Iris pigment epithelial cell (primary cell): ENCODE measurements around the gene ATP11A.
A peak's percentile ranks its signal among the peaks of the same experiment; 100 is the strongest.

Experiments
- DNase-seq: peaks from one replicate; pipeline ENCODE4 v3.0.0-alpha.2; 2011; ENCODE audit warnings: low read depth

The ATP11A gene

GRCh38 chr13:112931028-112931934 lies 241.4 kb downstream of the ATP11A start:
- peak; percentile 76 for DNase-seq

DNA sequence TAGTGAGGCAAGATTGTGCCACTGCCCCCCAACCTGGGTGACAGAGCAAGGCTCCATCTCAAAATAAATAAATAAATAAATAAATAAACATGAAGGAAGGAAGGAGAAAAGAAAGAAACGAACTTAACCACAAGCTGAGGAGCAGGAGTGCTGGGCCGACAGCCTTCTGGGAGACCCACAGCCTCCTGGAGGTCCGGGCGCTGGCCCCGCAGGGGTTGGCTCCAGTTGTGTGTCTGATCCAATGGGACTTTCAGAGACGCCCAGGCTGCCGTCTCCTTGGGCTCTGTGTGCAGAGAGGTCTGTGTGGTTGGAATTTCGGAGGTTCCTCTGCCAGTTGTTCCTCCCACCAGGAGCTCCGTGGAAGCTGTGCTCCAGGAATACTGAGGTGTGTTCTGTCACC lies 243.1 kb downstream of the ATP11A start:
- no peak for DNase-seq

GRCh38 chr13:112933649-112934048 lies 243.8 kb downstream of the ATP11A start:
- no peak for DNase-seq

GRCh38 chr13:112934078-112934477 lies 244.2 kb downstream of the ATP11A start:
- no peak for DNase-seq
